B cell (primary cell): ENCODE results near the gene HNRNPA1L2. TPM values are rescaled to one million over a fixed set of nuclear protein-coding genes. Genes with fewer than 3 reads are reported as not detected.

ENCODE experiments used
- ATAC-seq: fragments of 200-7000 bp; cut with Tn5 transposase; one replicate; pipeline ENCODE4 v1.10.0; 2021; ENCODE audit warnings: low read depth, mild to moderate bottlenecking, moderate number of reproducible peaks, moderate library complexity
- CTCF ChIA-PET: fragments of 350-600 bp; sonication (Branson Sonifier 250); formaldehyde crosslinking; loops from one replicate; lab custom pipeline; 2021; ENCODE audit warnings: antibody characterized with exemption, inconsistent platforms; lab: Charles Lee
- POLR2A ChIA-PET: fragments of 350-600 bp; sonication (Branson Sonifier 250); formaldehyde crosslinking; loops from one replicate; lab custom pipeline; 2021; ENCODE audit warnings: antibody characterized with exemption; lab: Charles Lee
- DNase-seq: peaks from one replicate; pipeline ENCODE4 v3.0.0; 2013
- H2AFZ ChIP-seq: 2 replicates; pipeline ENCODE4 v1.6.1; 2012; ENCODE audit warnings: mild to moderate bottlenecking, low read depth, low read length; ENCODE audit not compliant: insufficient read depth, poor library complexity, severe bottlenecking
- H3K27ac ChIP-seq, 2 donors: 1 replicate in 1 of 2; 2 replicates in 1 of 2; pipeline ENCODE4 v1.5.1; 2012 to 2013; ENCODE audit warnings: low read length in 2 of 2, mild to moderate bottlenecking in 2 of 2, moderate library complexity in 1 of 2
- H3K27me3 ChIP-seq, 4 experiments: fragments of 200-600 bp in 1 of 4; sonication (generic) in 1 of 4; replicated peaks in 1 of 4; 1 replicate in 2 of 4; 2 replicates in 2 of 4; pipeline versions ENCODE4 v1.6.1 to v1.7.0; 2013 to 2016; ENCODE audit warnings: low read length in 3 of 4, mild to moderate bottlenecking in 2 of 4, mixed read lengths in 1 of 4, moderate library complexity in 1 of 4; ENCODE audit not compliant: insufficient read depth in 4 of 4, control insufficient read depth in 3 of 4; ENCODE audit errors: control extremely low read depth in 1 of 4
- H3K36me3 ChIP-seq, 2 experiments: replicated peaks in 1 of 2; 1 replicate in 1 of 2; 2 replicates in 1 of 2; pipeline versions ENCODE4 v1.6.1 to v1.7.1; 2013; ENCODE audit warnings: low read length in 1 of 2; ENCODE audit not compliant: insufficient read depth in 2 of 2, control insufficient read depth in 1 of 2; ENCODE audit errors: control extremely low read depth in 1 of 2, extremely low read depth in 1 of 2
- H3K4me1 ChIP-seq, 2 donors: fragments of 200-600 bp in 1 of 2; sonication (generic) in 1 of 2; 1 replicate in 1 of 2; 2 replicates in 1 of 2; pipeline versions ENCODE4 v1.5.1 to v1.6.1; 2013 to 2017; ENCODE audit warnings: low read length in 2 of 2; ENCODE audit not compliant: control insufficient read depth in 2 of 2, insufficient read depth in 2 of 2
- H3K4me2 ChIP-seq: replicated peaks from 2 replicates; pipeline ENCODE3; 2012; ENCODE audit warnings: mild to moderate bottlenecking, low read depth, low read length; ENCODE audit not compliant: poor library complexity, severe bottlenecking
- H3K4me3 ChIP-seq, 5 experiments: fragments of 200-600 bp in 1 of 5; sonication (generic) in 1 of 5; 1 replicate in 3 of 5; 2 replicates in 2 of 5; pipeline versions ENCODE4 v1.5.1 to v1.7.0; 2011 to 2016; ENCODE audit warnings: low read length in 4 of 5, mild to moderate bottlenecking in 4 of 5, low read depth in 2 of 5, control low read depth in 1 of 5, moderate library complexity in 1 of 5; ENCODE audit not compliant: insufficient read depth in 1 of 5; ENCODE audit errors: control extremely low read depth in 1 of 5, extremely low read depth in 1 of 5
- H3K79me2 ChIP-seq: fragments of 200-600 bp; sonication (generic); one replicate; pipeline ENCODE4 v1.6.0; 2016; ENCODE audit warnings: low read length; ENCODE audit not compliant: control insufficient read depth, insufficient read depth
- H3K9ac ChIP-seq: fragments of 200-600 bp; sonication (generic); 2 replicates; pipeline ENCODE4 v1.6.1; 2017; ENCODE audit warnings: mild to moderate bottlenecking, low read length, moderate library complexity
- H3K9me3 ChIP-seq, 3 donors: one replicate each; pipeline versions ENCODE4 v1.6.1 to v1.7.1; 2013; ENCODE audit warnings: low read length in 2 of 3; ENCODE audit not compliant: control insufficient read depth in 2 of 3, insufficient read depth in 1 of 3; ENCODE audit errors: control extremely low read depth in 1 of 3
- H4K20me1 ChIP-seq: 2 replicates; pipeline ENCODE4 v1.6.0; 2012; ENCODE audit warnings: mild to moderate bottlenecking, low read length; ENCODE audit not compliant: insufficient read depth, control insufficient read depth, poor library complexity, severe bottlenecking
- H3K27ac Mint-ChIP-seq: one replicate; pipeline ENCODE4 v1.8.0; 2021; ENCODE audit warnings: mixed read lengths
- H3K27me3 Mint-ChIP-seq: one replicate; pipeline ENCODE4 v1.8.0; 2021; ENCODE audit warnings: mixed read lengths
- H3K4me1 Mint-ChIP-seq: one replicate; pipeline ENCODE4 v1.8.0; 2021; ENCODE audit warnings: mixed read lengths
- H3K4me3 Mint-ChIP-seq: one replicate; pipeline ENCODE4 v1.8.0; 2021; ENCODE audit warnings: mixed read lengths
- H3K9me3 Mint-ChIP-seq: one replicate; pipeline ENCODE4 v1.8.0; 2022; ENCODE audit warnings: mixed read lengths; ENCODE audit not compliant: insufficient read depth
- EZH2 ChIP-seq: IDR thresholded peaks from 2 replicates; pipeline ENCODE4 v1.6.1; 2012; ENCODE audit warnings: borderline replicate concordance, low read depth, mild to moderate bottlenecking, moderate library complexity, low read length; ENCODE audit not compliant: insufficient read depth, poor library complexity, severe bottlenecking
- WGBS: methylation state at CpG from one replicate; pipeline ENCODE4 v1.1.5; 2013; ENCODE audit warnings: missing lambda C conversion rate; ENCODE audit not compliant: insufficient coverage; 5-methylcytosine and 5-hydroxymethylcytosine counted together
- intact Hi-C: fragments of 100-400 bp; cut with micrococcal nuclease; formaldehyde crosslinking; loops from one replicate; pipeline ENCODE4 v1.10.0; 2022
- polyA plus RNA-seq: library from polyadenylated mRNA; depleted of rRNA; stranded (reverse); fragments of >200 nt; gene quantifications from 2 replicates; pipeline ENCODE4 v1.2.3, GENCODE V29; 2012
- total RNA-seq, 2 donors: library from RNA; stranded (reverse); fragments of 120-200 nt in 1 of 2; gene quantifications; 1 replicate in 1 of 2; 2 replicates in 1 of 2; pipeline versions ENCODE4 v1.2.3 to v1.2.4, GENCODE V29; 2013 to 2022
- TF ChIP-seq, protein P1 (sequence below): fragments of 200-600 bp; IDR thresholded peaks from one replicate; pipeline ENCODE4 v1.8.0; 2022; ENCODE audit warnings: antibody characterized with exemption, mild to moderate bottlenecking

The HNRNPA1L2 gene
- total and polyA plus RNA-seq, 2 donors (not counting 1 experiment from before 2014, with no cell fraction given): 10.7 to 17.6 TPM

- Histone ChIP-seq H3K9ac (no peak overlapping the region), H3K4me3 (no peak overlapping the region), H3K36me3 (peaks cover 0 to 3% of the 10 kb centered on the region in 2 experiments), H3K4me1 (peaks cover 0 to 11% of the 10 kb centered on the region in 2 donors), H3K27ac (no peak overlapping the region), H3K4me2 (no peak overlapping the region), H3K27me3 (no peaks in the 10 kb centered on the region), H4K20me1 (no peaks in the 10 kb centered on the region), H2AFZ (no peak overlapping the region), H3K9me3 (no peaks in the 10 kb centered on the region), H3K79me2 (peaks cover 4% of the 10 kb centered on the region)
- intact Hi-C loops: no loop called here
- POLR2A ChIA-PET: no interaction called here
- no peak overlapping the region for H3K27ac Mint-ChIP-seq
- TF ChIP-seq EZH2: no peak
- TF ChIP-seq, protein P1, sequence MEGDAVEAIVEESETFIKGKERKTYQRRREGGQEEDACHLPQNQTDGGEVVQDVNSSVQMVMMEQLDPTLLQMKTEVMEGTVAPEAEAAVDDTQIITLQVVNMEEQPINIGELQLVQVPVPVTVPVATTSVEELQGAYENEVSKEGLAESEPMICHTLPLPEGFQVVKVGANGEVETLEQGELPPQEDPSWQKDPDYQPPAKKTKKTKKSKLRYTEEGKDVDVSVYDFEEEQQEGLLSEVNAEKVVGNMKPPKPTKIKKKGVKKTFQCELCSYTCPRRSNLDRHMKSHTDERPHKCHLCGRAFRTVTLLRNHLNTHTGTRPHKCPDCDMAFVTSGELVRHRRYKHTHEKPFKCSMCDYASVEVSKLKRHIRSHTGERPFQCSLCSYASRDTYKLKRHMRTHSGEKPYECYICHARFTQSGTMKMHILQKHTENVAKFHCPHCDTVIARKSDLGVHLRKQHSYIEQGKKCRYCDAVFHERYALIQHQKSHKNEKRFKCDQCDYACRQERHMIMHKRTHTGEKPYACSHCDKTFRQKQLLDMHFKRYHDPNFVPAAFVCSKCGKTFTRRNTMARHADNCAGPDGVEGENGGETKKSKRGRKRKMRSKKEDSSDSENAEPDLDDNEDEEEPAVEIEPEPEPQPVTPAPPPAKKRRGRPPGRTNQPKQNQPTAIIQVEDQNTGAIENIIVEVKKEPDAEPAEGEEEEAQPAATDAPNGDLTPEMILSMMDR: no peak
- H3K27me3 Mint-ChIP-seq: no peaks in the 10 kb centered on the region
- ATAC-seq: no peak
- H3K9me3 Mint-ChIP-seq: no peaks in the 10 kb centered on the region
- CTCF ChIA-PET: no interaction called here
- no peak for DNase-seq
- no peak overlapping the region for H3K4me3 Mint-ChIP-seq
- H3K4me1 Mint-ChIP-seq: peaks cover 11% of the 10 kb centered on the region
Observed at GRCh38 chr13:52646967-52647366, 4.7 kb downstream of the HNRNPA1L2 start.

DNA sequence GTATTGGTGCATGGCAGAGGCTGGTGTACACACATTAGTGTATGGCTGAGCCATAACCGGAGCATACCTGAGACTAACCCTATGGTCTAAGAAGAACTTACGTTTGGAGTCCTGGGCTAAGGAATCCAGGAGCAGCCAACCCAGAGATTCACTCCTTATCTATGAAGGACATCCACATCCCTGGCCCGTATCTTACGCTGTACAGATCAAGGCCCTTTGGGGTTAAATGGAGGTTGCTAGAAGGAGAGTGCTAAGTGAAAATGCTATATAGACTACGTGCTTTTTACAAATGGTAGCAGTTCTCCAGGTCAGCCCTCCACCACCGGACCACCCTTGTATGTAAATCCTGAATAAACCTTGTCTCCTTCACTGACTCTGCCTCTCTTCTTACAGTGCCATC lies 8.5 kb downstream of the HNRNPA1L2 start:
- peak overlapping the region; percentile 66 for H3K4me3 Mint-ChIP-seq
- peaks cover 2 to 3% of the 10 kb centered on the region in 2 experiments for H3K36me3 ChIP-seq
- ATAC-seq (no peak), DNase-seq (peak; percentile 5)
- peaks cover 8 to 25% of the 10 kb centered on the region in 2 donors for H3K4me1 ChIP-seq
- 100% methylated on average over 1 of the region's 6 CpGs for WGBS
- H3K4me3 ChIP-seq: no peak overlapping the region
- H3K4me2 ChIP-seq: peak overlapping the region; percentile 84
- TF ChIP-seq, protein P1: no peak
- TF ChIP-seq EZH2: no peak
- no peaks in the 10 kb centered on the region for H3K9me3 Mint-ChIP-seq
- H4K20me1 ChIP-seq: peaks cover 7% of the 10 kb centered on the region
- intact Hi-C loops: loop anchor here (10.0 kb wide), 1 partner anchor 1066 kb away; the partner anchor contains the start of gene WDFY2
- ChIA-PET CTCF (no interaction called here), POLR2A (no interaction called here)
- no peaks in the 10 kb centered on the region for H3K9me3 ChIP-seq
- no peaks in the 10 kb centered on the region for H3K27me3 ChIP-seq
- no peaks in the 10 kb centered on the region for H3K27me3 Mint-ChIP-seq
- H3K27ac Mint-ChIP-seq: peak overlapping the region; percentile 23
- no peak overlapping the region for H2AFZ ChIP-seq
- no peak overlapping the region for H3K9ac ChIP-seq
- no peak overlapping the region for H3K27ac ChIP-seq
- H3K79me2 ChIP-seq: peaks cover 37% of the 10 kb centered on the region
- H3K4me1 Mint-ChIP-seq: peaks cover 11% of the 10 kb centered on the region
